K562 (cell line): ENCODE results near the gene NOL4L. TPM values are rescaled to one million over a fixed set of nuclear protein-coding genes. Genes with fewer than 3 reads are reported as not detected.
A peak's percentile ranks its signal among the peaks of the same experiment; 100 is the strongest.

Source experiments
- CEBPB ChIP-seq: fragments of 450-650 bp; IDR thresholded peaks from 2 replicates; pipeline ENCODE4 v1.6.1; 2016; ENCODE audit warnings: missing genetic modification characterization, missing compliant biosample characterization
- CHCHD3 ChIP-seq: fragments of 250-450 bp; sonication (Bioruptor Pico); IDR thresholded peaks from 2 replicates; pipeline ENCODE4 v2.1.2; 2022; ENCODE audit warnings: mild to moderate bottlenecking
- FOXK1 ChIP-seq: sonication (generic); formaldehyde crosslinking; IDR thresholded peaks from 2 replicates; pipeline ENCODE4 v1.8.0; 2022; ENCODE audit warnings: missing genetic modification reagents, mild to moderate bottlenecking, borderline replicate concordance
- HLTF ChIP-seq: fragments of 450-650 bp; IDR thresholded peaks from 2 replicates; pipeline ENCODE4 v1.6.1; 2016
- PHTF2 ChIP-seq: fragments of 250-450 bp; sonication (Bioruptor Pico); IDR thresholded peaks from 2 replicates; pipeline ENCODE4 v1.5.0; 2021; ENCODE audit warnings: mild to moderate bottlenecking
- TAF7 ChIP-seq: fragments of 450-650 bp; IDR thresholded peaks from 2 replicates; pipeline ENCODE4 v1.6.1; 2016; ENCODE audit warnings: missing genetic modification characterization, missing compliant biosample characterization
- ZNF12 ChIP-seq: sonication (generic); formaldehyde crosslinking; IDR thresholded peaks from 2 replicates; pipeline ENCODE4 v1.4.0; 2020; ENCODE audit warnings: mild to moderate bottlenecking, missing genetic modification reagents
- ZNF79 ChIP-seq: fragments of 250-450 bp; sonication (Bioruptor Pico); IDR thresholded peaks from 2 replicates; pipeline ENCODE4 v1.4.0; 2020; ENCODE audit warnings: low read depth, mild to moderate bottlenecking, moderate library complexity
- polyA plus RNA-seq, 8 experiments: library from polyadenylated mRNA; depleted of rRNA in 4 of 8; stranded (reverse) in 5 of 8; unstranded in 3 of 8; fragments of >200 nt; fragmentation: Nextera tagmentation in 2 of 8; fragmentation: Illumina TruSeq in 1 of 8; extraction: Ambion mirVana in 2 of 8; extraction: Trizol in 1 of 8; gene quantifications; 2 replicates each; pipeline versions ENCODE4 v1.2.1 to v1.2.3, GENCODE V29; 2011 to 2014; ENCODE audit warnings: inconsistent platforms in 1 of 8, missing spikeins in 1 of 8
- total RNA-seq, 7 experiments: library from RNA; depleted of rRNA in 6 of 7; stranded (reverse); fragments of >200 nt in 6 of 7; fragmentation: Illumina TruSeq in 2 of 7; extraction: Trizol in 2 of 7; gene quantifications; 2 replicates each; pipeline versions ENCODE4 v1.2.1 to v1.2.3, GENCODE V29; 2011 to 2021; ENCODE audit warnings: low replicate concordance in 1 of 7
- TF ChIP-seq, protein P1 (sequence below): fragments of 450-650 bp; IDR thresholded peaks from 2 replicates; pipeline ENCODE4 v1.6.1; 2016; ENCODE audit warnings: low read depth
- TF ChIP-seq, protein P2 (sequence below): fragments of 450-650 bp; IDR thresholded peaks from 2 replicates; pipeline ENCODE4 v1.7.0; 2016; ENCODE audit warnings: borderline replicate concordance
- TF ChIP-seq, protein P3 (sequence below): fragments of 450-650 bp; IDR thresholded peaks from 2 replicates; pipeline ENCODE4 v1.6.1; 2016; ENCODE audit warnings: missing biosample characterization, missing genetic modification characterization
- TF ChIP-seq, protein P4 (sequence below): sonication (generic); formaldehyde crosslinking; IDR thresholded peaks from 2 replicates; pipeline ENCODE4 v1.5.0; 2020; ENCODE audit warnings: missing genetic modification reagents

NOL4L gene
- total and polyA plus RNA-seq, 9 of the 15 experiments (the other 6 are each of a cell fraction or from before 2014, with no cell fraction given), result 5.1 to 36.2 (median 13.6) TPM

DNA sequence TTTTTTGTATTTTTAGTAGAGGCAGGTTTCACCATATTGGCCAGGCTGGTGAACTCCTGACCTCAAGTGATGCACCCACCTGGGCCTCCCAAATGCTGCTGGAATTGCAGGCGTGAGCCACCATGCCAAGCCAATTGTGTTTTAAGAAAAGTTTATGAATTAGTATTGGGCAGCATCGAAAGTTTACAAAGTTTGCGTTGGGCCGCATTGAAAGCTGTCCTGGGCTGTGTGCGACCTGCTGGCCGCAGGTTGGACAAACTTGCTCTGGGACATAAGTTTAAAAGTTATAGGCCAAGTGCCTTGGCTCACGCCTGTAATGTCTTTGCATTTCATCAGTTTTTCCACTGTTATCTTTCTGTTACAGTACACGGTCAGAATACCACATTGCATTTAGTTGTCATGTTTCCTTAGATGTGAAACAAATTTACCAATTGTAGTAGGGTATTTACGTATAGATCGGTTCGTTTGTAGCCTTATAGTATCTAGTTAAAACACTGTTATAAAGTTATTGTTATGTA is 187.5 kb downstream of the NOL4L start (continued):
- TF ChIP-seq, protein P1, sequence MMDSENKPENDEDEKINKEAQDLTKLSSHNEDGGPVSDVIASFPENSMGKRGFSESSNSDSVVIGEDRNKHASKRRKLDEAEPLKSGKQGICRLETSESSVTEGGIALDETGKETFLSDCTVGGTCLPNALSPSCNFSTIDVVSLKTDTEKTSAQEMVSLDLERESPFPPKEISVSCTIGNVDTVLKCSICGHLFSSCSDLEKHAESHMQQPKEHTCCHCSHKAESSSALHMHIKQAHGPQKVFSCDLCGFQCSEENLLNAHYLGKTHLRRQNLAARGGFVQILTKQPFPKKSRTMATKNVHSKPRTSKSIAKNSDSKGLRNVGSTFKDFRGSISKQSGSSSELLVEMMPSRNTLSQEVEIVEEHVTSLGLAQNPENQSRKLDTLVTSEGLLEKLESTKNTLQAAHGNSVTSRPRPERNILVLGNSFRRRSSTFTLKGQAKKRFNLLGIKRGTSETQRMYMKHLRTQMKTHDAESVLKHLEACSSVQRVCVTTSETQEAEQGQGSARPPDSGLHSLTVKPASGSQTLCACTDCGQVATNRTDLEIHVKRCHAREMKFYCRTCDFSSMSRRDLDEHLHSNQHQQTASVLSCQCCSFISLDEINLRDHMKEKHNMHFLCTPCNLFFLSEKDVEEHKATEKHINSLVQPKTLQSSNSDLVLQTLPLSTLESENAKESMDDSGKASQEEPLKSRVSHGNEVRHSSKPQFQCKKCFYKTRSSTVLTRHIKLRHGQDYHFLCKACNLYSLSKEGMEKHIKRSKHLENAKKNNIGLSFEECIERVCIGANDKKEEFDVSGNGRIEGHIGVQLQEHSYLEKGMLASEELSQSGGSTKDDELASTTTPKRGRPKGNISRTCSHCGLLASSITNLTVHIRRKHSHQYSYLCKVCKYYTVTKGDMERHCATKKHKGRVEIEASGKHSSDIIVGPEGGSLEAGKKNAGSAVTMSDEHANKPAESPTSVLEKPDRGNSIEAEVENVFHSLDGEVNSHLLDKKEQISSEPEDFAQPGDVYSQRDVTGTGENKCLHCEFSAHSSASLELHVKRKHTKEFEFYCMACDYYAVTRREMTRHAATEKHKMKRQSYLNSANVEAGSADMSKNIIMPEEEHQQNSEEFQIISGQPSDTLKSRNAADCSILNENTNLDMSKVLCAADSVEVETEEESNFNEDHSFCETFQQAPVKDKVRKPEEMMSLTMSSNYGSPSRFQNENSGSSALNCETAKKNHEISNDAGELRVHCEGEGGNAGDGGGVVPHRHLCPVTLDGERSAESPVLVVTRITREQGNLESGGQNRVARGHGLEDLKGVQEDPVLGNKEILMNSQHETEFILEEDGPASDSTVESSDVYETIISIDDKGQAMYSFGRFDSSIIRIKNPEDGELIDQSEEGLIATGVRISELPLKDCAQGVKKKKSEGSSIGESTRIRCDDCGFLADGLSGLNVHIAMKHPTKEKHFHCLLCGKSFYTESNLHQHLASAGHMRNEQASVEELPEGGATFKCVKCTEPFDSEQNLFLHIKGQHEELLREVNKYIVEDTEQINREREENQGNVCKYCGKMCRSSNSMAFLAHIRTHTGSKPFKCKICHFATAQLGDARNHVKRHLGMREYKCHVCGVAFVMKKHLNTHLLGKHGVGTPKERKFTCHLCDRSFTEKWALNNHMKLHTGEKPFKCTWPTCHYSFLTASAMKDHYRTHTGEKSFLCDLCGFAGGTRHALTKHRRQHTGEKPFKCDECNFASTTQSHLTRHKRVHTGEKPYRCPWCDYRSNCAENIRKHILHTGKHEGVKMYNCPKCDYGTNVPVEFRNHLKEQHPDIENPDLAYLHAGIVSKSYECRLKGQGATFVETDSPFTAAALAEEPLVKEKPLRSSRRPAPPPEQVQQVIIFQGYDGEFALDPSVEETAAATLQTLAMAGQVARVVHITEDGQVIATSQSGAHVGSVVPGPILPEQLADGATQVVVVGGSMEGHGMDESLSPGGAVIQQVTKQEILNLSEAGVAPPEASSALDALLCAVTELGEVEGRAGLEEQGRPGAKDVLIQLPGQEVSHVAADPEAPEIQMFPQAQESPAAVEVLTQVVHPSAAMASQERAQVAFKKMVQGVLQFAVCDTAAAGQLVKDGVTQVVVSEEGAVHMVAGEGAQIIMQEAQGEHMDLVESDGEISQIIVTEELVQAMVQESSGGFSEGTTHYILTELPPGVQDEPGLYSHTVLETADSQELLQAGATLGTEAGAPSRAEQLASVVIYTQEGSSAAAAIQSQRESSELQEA, result no peak
- TF ChIP-seq PHTF2 (no peak), CHCHD3 (CRISPR knock-in tag) (no peak), FOXK1 (no peak), HLTF (no peak), ZNF12 (CRISPR knock-in tag) (no peak), ZNF79 (CRISPR knock-in tag) (peak; percentile 53; the same call in 1 of the 2 replicates), CEBPB (tag) (no peak; the same call in 1 of the 2 replicates), TAF7 (tag) (no peak)
- TF ChIP-seq, protein P2, sequence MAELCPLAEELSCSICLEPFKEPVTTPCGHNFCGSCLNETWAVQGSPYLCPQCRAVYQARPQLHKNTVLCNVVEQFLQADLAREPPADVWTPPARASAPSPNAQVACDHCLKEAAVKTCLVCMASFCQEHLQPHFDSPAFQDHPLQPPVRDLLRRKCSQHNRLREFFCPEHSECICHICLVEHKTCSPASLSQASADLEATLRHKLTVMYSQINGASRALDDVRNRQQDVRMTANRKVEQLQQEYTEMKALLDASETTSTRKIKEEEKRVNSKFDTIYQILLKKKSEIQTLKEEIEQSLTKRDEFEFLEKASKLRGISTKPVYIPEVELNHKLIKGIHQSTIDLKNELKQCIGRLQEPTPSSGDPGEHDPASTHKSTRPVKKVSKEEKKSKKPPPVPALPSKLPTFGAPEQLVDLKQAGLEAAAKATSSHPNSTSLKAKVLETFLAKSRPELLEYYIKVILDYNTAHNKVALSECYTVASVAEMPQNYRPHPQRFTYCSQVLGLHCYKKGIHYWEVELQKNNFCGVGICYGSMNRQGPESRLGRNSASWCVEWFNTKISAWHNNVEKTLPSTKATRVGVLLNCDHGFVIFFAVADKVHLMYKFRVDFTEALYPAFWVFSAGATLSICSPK, result no peak
- TF ChIP-seq, protein P3, sequence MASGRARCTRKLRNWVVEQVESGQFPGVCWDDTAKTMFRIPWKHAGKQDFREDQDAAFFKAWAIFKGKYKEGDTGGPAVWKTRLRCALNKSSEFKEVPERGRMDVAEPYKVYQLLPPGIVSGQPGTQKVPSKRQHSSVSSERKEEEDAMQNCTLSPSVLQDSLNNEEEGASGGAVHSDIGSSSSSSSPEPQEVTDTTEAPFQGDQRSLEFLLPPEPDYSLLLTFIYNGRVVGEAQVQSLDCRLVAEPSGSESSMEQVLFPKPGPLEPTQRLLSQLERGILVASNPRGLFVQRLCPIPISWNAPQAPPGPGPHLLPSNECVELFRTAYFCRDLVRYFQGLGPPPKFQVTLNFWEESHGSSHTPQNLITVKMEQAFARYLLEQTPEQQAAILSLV (tag), result peak; percentile 63; the same call in 1 of the 2 replicates
- TF ChIP-seq, protein P4, sequence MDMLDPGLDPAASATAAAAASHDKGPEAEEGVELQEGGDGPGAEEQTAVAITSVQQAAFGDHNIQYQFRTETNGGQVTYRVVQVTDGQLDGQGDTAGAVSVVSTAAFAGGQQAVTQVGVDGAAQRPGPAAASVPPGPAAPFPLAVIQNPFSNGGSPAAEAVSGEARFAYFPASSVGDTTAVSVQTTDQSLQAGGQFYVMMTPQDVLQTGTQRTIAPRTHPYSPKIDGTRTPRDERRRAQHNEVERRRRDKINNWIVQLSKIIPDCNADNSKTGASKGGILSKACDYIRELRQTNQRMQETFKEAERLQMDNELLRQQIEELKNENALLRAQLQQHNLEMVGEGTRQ (CRISPR knock-in tag), result no peak
